Lung (tissue), 12 donors: ENCODE measurements around the gene ETS2. TPM values are rescaled to one million over a fixed set of nuclear protein-coding genes. Genes with fewer than 3 reads are reported as not detected.

Experiments used
- ATAC-seq: fragments of 200-7000 bp; cut with Tn5 transposase; one replicate; pipeline ENCODE4 v1.9.1; 2020; ENCODE audit warnings: moderate number of reproducible peaks; ENCODE audit not compliant: insufficient read depth, low FRiP score
- DNase-seq, 3 donors: peaks; one replicate each; pipeline ENCODE4 v3.0.0-alpha.2; 2013 to 2017
- H3K27ac ChIP-seq, 2 donors: one replicate each; pipeline ENCODE4 v1.5.1; 2013; ENCODE audit warnings: mild to moderate bottlenecking in 2 of 2, moderate library complexity in 2 of 2, control low read depth in 1 of 2, inconsistent platforms in 1 of 2, low read depth in 1 of 2, low read length in 1 of 2
- H3K27me3 ChIP-seq, 3 donors: one replicate each; pipeline ENCODE4 v1.5.1; 2013; ENCODE audit warnings: low read length in 2 of 3; ENCODE audit not compliant: control insufficient read depth in 3 of 3, insufficient read depth in 3 of 3
- H3K36me3 ChIP-seq, 4 donors: one replicate each; pipeline ENCODE4 v1.5.1; 2013; ENCODE audit warnings: low read length in 4 of 4, mild to moderate bottlenecking in 1 of 4, moderate library complexity in 1 of 4; ENCODE audit not compliant: control insufficient read depth in 4 of 4, insufficient read depth in 4 of 4
- H3K4me1 ChIP-seq, 5 donors: one replicate each; pipeline ENCODE4 v1.5.1; 2013; ENCODE audit warnings: low read length in 5 of 5, mild to moderate bottlenecking in 2 of 5, moderate library complexity in 1 of 5; ENCODE audit not compliant: control insufficient read depth in 5 of 5, insufficient read depth in 5 of 5
- H3K4me3 ChIP-seq: one replicate; pipeline ENCODE4 v1.5.1; 2013; ENCODE audit warnings: mild to moderate bottlenecking, control low read depth, moderate library complexity
- H3K9ac ChIP-seq, 2 donors: one replicate each; pipeline ENCODE4 v1.5.1; 2013; ENCODE audit warnings: low read length in 2 of 2, control low read depth in 1 of 2; ENCODE audit not compliant: insufficient read depth in 1 of 2
- H3K9me3 ChIP-seq, 4 donors: one replicate each; pipeline ENCODE4 v1.5.1; 2013; ENCODE audit warnings: low read length in 3 of 4, mild to moderate bottlenecking in 1 of 4, moderate library complexity in 1 of 4; ENCODE audit not compliant: control insufficient read depth in 4 of 4, insufficient read depth in 3 of 4
- CTCF ChIP-seq: IDR thresholded peaks from 2 replicates; pipeline ENCODE4 v1.5.1; 2012; ENCODE audit warnings: mild to moderate bottlenecking; ENCODE audit errors: control extremely low read depth, extremely low read depth
- WGBS, 2 donors: extraction: QIAGEN DNeasy Blood & Tissue Kit; methylation state at CpG; one replicate each; pipeline ENCODE4 v1.1.7; 2013; 5-methylcytosine and 5-hydroxymethylcytosine counted together
- polyA plus RNA-seq, 2 donors: library from polyadenylated mRNA; stranded (reverse); fragments of 200-250 nt; gene quantifications; one replicate each; pipeline ENCODE4 v1.2.1, GENCODE V29; 2013
- total RNA-seq, 2 donors: library from RNA; depleted of rRNA in 1 of 2; stranded (reverse); fragments of >200 nt in 1 of 2; gene quantifications; one replicate each; pipeline ENCODE4 v1.2.1, GENCODE V29; 2014 to 2021
- donor health status: control.
- donor health status: control.
- donor health status: Bipolar disorder and iron deficiency.
- donor health status: healthy.
- donor health status: DM: yes; HTN: yes; CAD: no.

Gene ETS2
- total and polyA plus RNA-seq, 4 donors = 64.7 to 186 (median 158) TPM

DNA sequence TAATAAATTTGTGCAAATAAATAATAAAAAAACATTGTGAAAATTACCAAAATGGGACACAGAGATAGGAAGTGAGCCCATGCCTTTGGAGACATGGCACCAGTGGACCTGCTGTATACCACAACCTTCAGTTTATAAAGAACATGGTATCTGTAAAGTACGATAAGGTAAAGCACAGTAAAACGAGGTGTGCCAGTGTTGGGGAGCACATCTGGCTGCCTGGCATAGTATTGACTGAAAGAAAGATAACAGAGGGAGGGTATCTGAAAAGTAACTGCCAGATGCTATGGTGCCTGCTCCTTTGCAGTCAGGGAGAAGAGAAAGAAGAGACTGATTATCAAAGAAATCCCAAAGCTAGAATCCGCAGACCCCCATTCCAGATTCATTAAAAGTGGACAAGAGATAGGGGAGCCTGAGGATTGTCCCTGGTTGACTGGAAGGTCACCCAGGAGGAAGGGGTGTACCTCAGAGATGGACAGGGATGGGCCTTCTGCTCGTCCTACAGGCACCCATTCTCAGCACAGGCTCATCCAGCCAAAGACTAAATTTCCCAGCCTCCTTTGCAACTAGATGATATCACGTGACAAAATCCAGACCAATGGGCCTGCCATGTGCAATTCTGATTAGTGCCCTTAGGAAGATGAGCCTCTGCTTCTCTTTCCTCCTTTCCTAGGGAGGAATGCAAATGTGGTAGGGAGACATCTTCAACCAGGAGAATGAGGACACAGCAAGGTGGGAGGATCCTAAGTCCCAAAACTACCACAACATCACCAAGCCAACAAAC is 12.9 kb upstream of the ETS2 start:
- DNase-seq = no peak
- H3K36me3 ChIP-seq = no peaks in the 10 kb centered on the region
- H3K4me1 ChIP-seq = peaks cover 0 to 21% (median 0%) of the 10 kb centered on the region in 5 donors
- no peak overlapping the region for H3K27ac ChIP-seq
- no peaks in the 10 kb centered on the region for H3K9me3 ChIP-seq
- H3K4me3 ChIP-seq = no peak overlapping the region
- H3K9ac ChIP-seq = no peak overlapping the region
- no peak for ATAC-seq
- H3K27me3 ChIP-seq = no peaks in the 10 kb centered on the region
- 93 to 96% methylated on average over 5 of the region's 5 CpGs for WGBS, 2 donors
- TF ChIP-seq CTCF = no peak

GRCh38 chr21:38793926-38794713 is 11.6 kb upstream of the ETS2 start:
- 91% methylated on average over 16 of the region's 16 CpGs for WGBS, 2 donors
- Histone ChIP-seq H3K27ac (no peak overlapping the region), H3K4me1 (peaks cover 0 to 21% (median 0%) of the 10 kb centered on the region in 5 donors), H3K9me3 (no peaks in the 10 kb centered on the region), H3K27me3 (no peaks in the 10 kb centered on the region), H3K36me3 (no peaks in the 10 kb centered on the region), H3K9ac (no peak overlapping the region), H3K4me3 (no peak overlapping the region)
- no peak for TF ChIP-seq CTCF
- ATAC-seq = no peak
- DNase-seq = no peak

GRCh38 chr21:38794978-38795377 is 10.8 kb upstream of the ETS2 start:
- H3K9ac ChIP-seq = no peak overlapping the region
- DNase-seq (no peak), ATAC-seq (no peak)
- 89 to 91% methylated on average over 6 of the region's 6 CpGs for WGBS, 2 donors
- H3K36me3 ChIP-seq = no peaks in the 10 kb centered on the region
- peaks cover 0 to 17% (median 0%) of the 10 kb centered on the region in 5 donors for H3K4me1 ChIP-seq
- H3K4me3 ChIP-seq = no peak overlapping the region
- no peaks in the 10 kb centered on the region for H3K9me3 ChIP-seq
- no peak for TF ChIP-seq CTCF
- no peaks in the 10 kb centered on the region for H3K27me3 ChIP-seq
- H3K27ac ChIP-seq = no peak overlapping the region
